GM23248 (cell line): ENCODE data around the gene KIAA1549. TPM values are rescaled to one million over a fixed set of nuclear protein-coding genes. Genes with fewer than 3 reads are reported as not detected.

Experiments
- DNase-seq: peaks from one replicate; pipeline ENCODE4 v3.0.0-alpha.2; 2015
- H2AFZ ChIP-seq: fragments of 200-600 bp; sonication (generic); 2 replicates; pipeline ENCODE4 v1.6.1; 2016; ENCODE audit warnings: antibody characterized with exemption
- H3F3A ChIP-seq: fragments of 200-600 bp; sonication (generic); 2 replicates; pipeline ENCODE4 v1.6.1; 2016; ENCODE audit warnings: mild to moderate bottlenecking, antibody characterized with exemption, mixed run types; ENCODE audit not compliant: insufficient read depth
- H3K27ac ChIP-seq: fragments of 200-600 bp; sonication (generic); 2 replicates; pipeline ENCODE4 v1.5.1; 2016; ENCODE audit warnings: mild to moderate bottlenecking
- H3K27me3 ChIP-seq: fragments of 200-600 bp; sonication (generic); replicated peaks from 2 replicates; pipeline ENCODE4 v1.6.1; 2016; ENCODE audit warnings: mild to moderate bottlenecking; ENCODE audit not compliant: insufficient read depth
- H3K36me3 ChIP-seq: fragments of 200-600 bp; sonication (generic); 2 replicates; pipeline ENCODE4 v1.6.1; 2016; ENCODE audit warnings: low read depth, mild to moderate bottlenecking
- H3K4me1 ChIP-seq: fragments of 200-600 bp; sonication (generic); 2 replicates; pipeline ENCODE4 v1.6.1; 2016; ENCODE audit warnings: mild to moderate bottlenecking; ENCODE audit not compliant: insufficient read depth
- H3K4me2 ChIP-seq: fragments of 200-600 bp; sonication (generic); one replicate; pipeline ENCODE4 v1.6.1; 2016; ENCODE audit warnings: mild to moderate bottlenecking; ENCODE audit not compliant: unreplicated experiment
- H3K4me3 ChIP-seq: fragments of 200-600 bp; sonication (generic); 2 replicates; pipeline ENCODE4 v1.5.1; 2016; ENCODE audit warnings: mild to moderate bottlenecking
- H3K79me2 ChIP-seq: fragments of 200-600 bp; sonication (generic); 2 replicates; pipeline ENCODE4 v1.6.1; 2016; ENCODE audit warnings: mild to moderate bottlenecking; ENCODE audit not compliant: insufficient read depth
- H3K9ac ChIP-seq: fragments of 200-600 bp; sonication (generic); 2 replicates; pipeline ENCODE4 v1.6.1; 2016; ENCODE audit warnings: mild to moderate bottlenecking
- H3K9me2 ChIP-seq: fragments of 200-600 bp; sonication (generic); 2 replicates; pipeline ENCODE4 v1.6.1; 2016; ENCODE audit warnings: mixed run types, mild to moderate bottlenecking, moderate library complexity; ENCODE audit not compliant: insufficient read depth
- H3K9me3 ChIP-seq: fragments of 200-600 bp; sonication (generic); one replicate; pipeline ENCODE4 v1.6.1; 2017; ENCODE audit warnings: low read depth
- H4K20me1 ChIP-seq: fragments of 200-600 bp; sonication (generic); 2 replicates; pipeline ENCODE4 v1.6.0; 2016; ENCODE audit not compliant: insufficient read depth
- EZH2 ChIP-seq: fragments of 200-600 bp; sonication (generic); IDR thresholded peaks from 2 replicates; pipeline ENCODE4 v1.6.1; 2018; ENCODE audit warnings: antibody characterized with exemption, mild to moderate bottlenecking; ENCODE audit not compliant: insufficient read depth, poor library complexity, severe bottlenecking
- EZH2phosphoT487 ChIP-seq: fragments of 200-600 bp; sonication (generic); IDR thresholded peaks from 2 replicates; pipeline ENCODE4 v1.6.1; 2018; ENCODE audit warnings: antibody characterized with exemption, moderate library complexity, mild to moderate bottlenecking, low read depth; ENCODE audit not compliant: insufficient read depth
- WGBS, 2 experiments: methylation state at CpG; one replicate each; pipeline ENCODE4 v1.1.6; 2015 to 2017; ENCODE audit warnings: low lambda C conversion rate in 2 of 2, low coverage in 1 of 2; ENCODE audit errors: missing lambda C conversion rate in 2 of 2; 5-methylcytosine and 5-hydroxymethylcytosine counted together
- in situ Hi-C: fragments of 300-500 bp; cut with MboI; formaldehyde crosslinking; loops from 2 replicates; pipeline ENCODE4 v1.15.0; 2020
- polyA plus RNA-seq: library from polyadenylated mRNA; unstranded; fragments of >200 nt; fragmentation: Nextera tagmentation; extraction: Ambion mirVana; gene quantifications from 2 replicates; pipeline ENCODE4 v1.2.1, GENCODE V29; 2016
- total RNA-seq: library from RNA; depleted of rRNA; stranded (reverse); fragments of >200 nt; shearing (Covaris generic); gene quantifications from 2 replicates; pipeline ENCODE4 v1.2.3, GENCODE V29; 2014

The KIAA1549 gene
- total and polyA plus RNA-seq, 2 experiments from 2014 or later = 2.1 to 3.0 TPM

- DNase-seq = peak; percentile 69
- peak overlapping the region; percentile 86 for H3K4me2 ChIP-seq
- in situ Hi-C loops = no loop called here
- TF ChIP-seq EZH2 = no peak
- TF ChIP-seq EZH2phosphoT487 = no peak
- peaks cover 20% of the 10 kb centered on the region for H3F3A ChIP-seq
- no peaks in the 10 kb centered on the region for H3K9me3 ChIP-seq
- peaks cover 23% of the 10 kb centered on the region for H3K4me1 ChIP-seq
- H3K27me3 ChIP-seq = no peaks in the 10 kb centered on the region
- peak overlapping the region; percentile 47 for H3K27ac ChIP-seq
- no peaks in the 10 kb centered on the region for H3K9me2 ChIP-seq
- H3K4me3 ChIP-seq = peak overlapping the region; percentile 87
- peak overlapping the region; percentile 82 for H3K9ac ChIP-seq
- H4K20me1 ChIP-seq = no peaks in the 10 kb centered on the region
- H2AFZ ChIP-seq = peak overlapping the region; percentile 91
- H3K36me3 ChIP-seq = no peaks in the 10 kb centered on the region
- 16 to 18% methylated on average over 14 of the region's 14 CpGs for WGBS, 2 experiments
- H3K79me2 ChIP-seq = peaks cover 31% of the 10 kb centered on the region
Observed at GRCh38 chr7:138982204-138982623, 1.0 kb upstream of the KIAA1549 start.

GRCh38 chr7:138980563-138981291, 462 bp downstream of the KIAA1549 start:
- Histone ChIP-seq H4K20me1 (no peaks in the 10 kb centered on the region), H3K4me3 (peak overlapping the region; percentile 96), H3K36me3 (peaks cover 3% of the 10 kb centered on the region; the same call in 1 of the 2 replicates), H3K9me3 (no peaks in the 10 kb centered on the region), H3K27me3 (no peaks in the 10 kb centered on the region), H3K4me2 (peak overlapping the region; percentile 99), H3K4me1 (peaks cover 19% of the 10 kb centered on the region; the same call in 1 of the 2 replicates), H2AFZ (peak overlapping the region; percentile 88), H3F3A (peaks cover 14% of the 10 kb centered on the region), H3K9me2 (no peaks in the 10 kb centered on the region), H3K27ac (peak overlapping the region; percentile 41), H3K9ac (peak overlapping the region; percentile 81), H3K79me2 (peaks cover 46% of the 10 kb centered on the region)
- WGBS, 2 experiments = 1 to 2% methylated on average over 37 to 51 of the region's 68 CpGs
- TF ChIP-seq EZH2phosphoT487 = no peak
- TF ChIP-seq EZH2 = no peak
- in situ Hi-C loops = no loop called here
- peak; percentile 43 for DNase-seq

DNA sequence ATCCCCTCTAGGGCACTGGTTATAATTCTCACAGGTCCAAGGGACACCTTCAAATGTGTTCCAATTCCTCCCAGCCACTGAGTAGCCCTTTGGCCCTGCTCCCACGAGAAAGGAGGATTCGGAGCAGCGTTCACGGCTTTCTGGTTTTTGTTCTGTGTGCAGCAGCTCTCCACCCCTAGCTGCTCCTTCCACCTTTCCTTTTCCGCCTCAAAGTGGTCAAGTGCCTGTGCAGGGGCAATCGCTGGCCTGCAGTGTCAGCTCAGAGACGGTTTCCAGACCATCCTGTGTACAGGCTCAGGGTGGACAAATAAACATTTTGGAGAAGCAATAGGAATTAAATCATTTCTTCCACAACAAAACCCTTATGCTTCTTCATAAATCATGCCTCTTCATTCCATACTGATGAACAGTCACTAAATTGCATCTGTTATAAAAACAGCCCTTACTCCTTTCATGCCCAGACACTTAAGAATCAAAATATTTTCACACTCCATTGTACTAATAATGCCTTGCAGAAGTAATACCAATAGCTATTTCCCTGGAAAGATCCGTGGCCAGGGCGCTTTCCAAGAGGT, 1.1 kb downstream of the KIAA1549 start:
- H3K4me2 ChIP-seq = peak overlapping the region; percentile 99

GRCh38 chr7:138979226-138979979, 1.8 kb downstream of the KIAA1549 start:
- Histone ChIP-seq H3K4me1 (peaks cover 19% of the 10 kb centered on the region; the same call in 1 of the 2 replicates), H3K27ac (no peak overlapping the region), H3K9me2 (no peaks in the 10 kb centered on the region), H3F3A (peaks cover 11% of the 10 kb centered on the region), H3K4me3 (peak overlapping the region; percentile 96; the same call in 1 of the 2 replicates), H3K9me3 (no peaks in the 10 kb centered on the region), H4K20me1 (no peaks in the 10 kb centered on the region), H3K27me3 (no peaks in the 10 kb centered on the region), H2AFZ (no peak overlapping the region), H3K4me2 (peak overlapping the region; percentile 99), H3K36me3 (peaks cover 3% of the 10 kb centered on the region; the same call in 1 of the 2 replicates), H3K79me2 (peaks cover 59% of the 10 kb centered on the region), H3K9ac (no peak overlapping the region)
- peak; percentile 61 for DNase-seq
- TF ChIP-seq EZH2phosphoT487 (no peak), EZH2 (no peak)
- in situ Hi-C loops = no loop called here
- 95 to 97% methylated on average over 6 of the region's 6 CpGs for WGBS, 2 experiments

More for the DNA sequence above, 1.1 kb downstream of the KIAA1549 start:
- Histone ChIP-seq H3K9me3 (no peaks in the 10 kb centered on the region), H2AFZ (peak overlapping the region; percentile 88), H3K4me1 (peaks cover 19% of the 10 kb centered on the region; the same call in 1 of the 2 replicates), H3K9ac (peak overlapping the region; percentile 81), H4K20me1 (no peaks in the 10 kb centered on the region), H3K27ac (peak overlapping the region; percentile 41), H3K9me2 (no peaks in the 10 kb centered on the region), H3F3A (peaks cover 11% of the 10 kb centered on the region), H3K4me3 (peak overlapping the region; percentile 96), H3K36me3 (peaks cover 3% of the 10 kb centered on the region; the same call in 1 of the 2 replicates), H3K27me3 (no peaks in the 10 kb centered on the region), H3K79me2 (peaks cover 53% of the 10 kb centered on the region)
- TF ChIP-seq EZH2phosphoT487 (no peak), EZH2 (no peak)
- peak; percentile 40 for DNase-seq
- in situ Hi-C loops = no loop called here
- 29 to 35% methylated on average over 9 of the region's 9 CpGs for WGBS, 2 experiments
